ENCODE measurements around the gene SLC27A1.

The SLC27A1 gene

GRCh38 chr19:17470068-17470841 lies at the start of gene SLC27A1:
Gene SLC27A1 (plus strand): TSS chr19:17470524. CDS start chr19:17470541, 17 bp downstream.
- peak; percentile 81 for DNase-seq (ENCODE audit: low read depth)

DNA sequence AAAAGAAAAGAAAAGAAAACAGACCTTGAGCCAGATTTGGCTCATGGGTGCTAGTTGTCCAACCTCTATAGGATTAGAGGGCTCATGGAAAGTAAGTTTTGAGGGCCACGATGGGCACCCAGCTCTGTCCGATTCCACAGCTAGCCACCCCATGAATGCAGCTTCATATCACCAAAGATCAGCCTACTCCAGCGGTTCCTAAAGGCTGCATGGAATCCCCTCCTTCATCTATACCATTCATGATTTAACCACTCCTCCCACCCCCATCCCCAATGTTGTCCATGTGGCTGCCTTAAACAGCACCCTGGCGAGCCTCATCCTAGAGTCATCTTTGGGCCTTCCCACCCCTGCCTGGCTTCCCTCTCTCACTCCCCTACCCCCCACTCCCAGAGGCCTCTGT lies 48.4 kb upstream of the SLC27A1 start:
- no peak for DNase-seq (ENCODE audit: low read depth)

- no peak for DNase-seq (ENCODE audit: low read depth)
These were observed 46.7 kb upstream of the SLC27A1 start for GRCh38 chr19:17423429-17424208.

- no peak for DNase-seq (ENCODE audit: low read depth)
These were observed 45.5 kb upstream of the SLC27A1 start for GRCh38 chr19:17424743-17425365.

- DNase-seq (ENCODE audit: low read depth) = no peak
These were observed 40.6 kb upstream of the SLC27A1 start for GRCh38 chr19:17429641-17430113.

GRCh38 chr19:17431417-17431816 lies 38.9 kb upstream of the SLC27A1 start:
- DNase-seq (ENCODE audit: low read depth) = no peak

GRCh38 chr19:17435218-17435617 lies 35.1 kb upstream of the SLC27A1 start:
- DNase-seq (ENCODE audit: low read depth) = no peak

GRCh38 chr19:17436094-17436873 lies 34.0 kb upstream of the SLC27A1 start:
- no peak for DNase-seq (ENCODE audit: low read depth)

- DNase-seq (ENCODE audit: low read depth) = no peak
These were observed 33.5 kb upstream of the SLC27A1 start for GRCh38 chr19:17436874-17437267.

DNA sequence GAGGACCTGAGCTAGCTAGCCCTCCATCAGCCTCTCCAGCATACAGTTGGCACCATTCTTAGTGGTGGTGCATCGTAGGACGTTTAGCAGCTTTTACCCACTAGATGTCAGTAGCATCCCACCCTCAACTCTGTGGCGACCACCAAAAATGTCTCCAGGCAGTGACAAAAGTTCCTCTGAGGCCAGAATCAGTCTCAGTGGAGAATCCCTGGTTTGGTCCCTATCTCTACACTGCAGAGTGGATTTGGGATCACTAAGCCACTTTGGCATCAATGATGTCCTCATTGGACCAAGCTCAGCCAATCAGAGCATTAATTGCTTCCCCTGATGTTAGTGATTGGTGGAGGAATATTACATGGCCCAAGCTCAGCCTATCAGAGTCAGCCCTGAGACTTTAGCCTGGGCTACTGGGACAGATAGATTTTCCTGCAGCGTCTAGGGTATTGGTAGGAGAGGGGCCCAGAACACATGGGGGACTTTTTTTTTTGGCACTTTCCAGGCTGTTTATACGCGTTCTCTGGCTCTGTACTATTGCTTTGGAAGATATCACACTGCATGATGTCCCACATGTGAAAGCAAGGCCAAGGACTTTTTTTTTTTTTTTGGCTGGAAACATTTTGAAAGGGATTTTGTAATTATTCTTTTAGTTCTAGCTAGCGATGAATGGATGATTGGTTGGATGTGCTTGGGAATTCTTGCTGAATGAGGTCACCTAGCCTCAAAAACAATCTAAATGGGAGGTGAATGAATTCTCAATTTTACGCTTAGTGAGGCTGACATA lies 28.9 kb upstream of the SLC27A1 start:
- no peak for DNase-seq (ENCODE audit: low read depth)

- no peak for DNase-seq (ENCODE audit: low read depth)
These were observed 24.7 kb upstream of the SLC27A1 start for GRCh38 chr19:17445526-17446165.

- no peak for DNase-seq (ENCODE audit: low read depth)
These were observed 22.6 kb upstream of the SLC27A1 start for GRCh38 chr19:17447704-17448130.

DNA sequence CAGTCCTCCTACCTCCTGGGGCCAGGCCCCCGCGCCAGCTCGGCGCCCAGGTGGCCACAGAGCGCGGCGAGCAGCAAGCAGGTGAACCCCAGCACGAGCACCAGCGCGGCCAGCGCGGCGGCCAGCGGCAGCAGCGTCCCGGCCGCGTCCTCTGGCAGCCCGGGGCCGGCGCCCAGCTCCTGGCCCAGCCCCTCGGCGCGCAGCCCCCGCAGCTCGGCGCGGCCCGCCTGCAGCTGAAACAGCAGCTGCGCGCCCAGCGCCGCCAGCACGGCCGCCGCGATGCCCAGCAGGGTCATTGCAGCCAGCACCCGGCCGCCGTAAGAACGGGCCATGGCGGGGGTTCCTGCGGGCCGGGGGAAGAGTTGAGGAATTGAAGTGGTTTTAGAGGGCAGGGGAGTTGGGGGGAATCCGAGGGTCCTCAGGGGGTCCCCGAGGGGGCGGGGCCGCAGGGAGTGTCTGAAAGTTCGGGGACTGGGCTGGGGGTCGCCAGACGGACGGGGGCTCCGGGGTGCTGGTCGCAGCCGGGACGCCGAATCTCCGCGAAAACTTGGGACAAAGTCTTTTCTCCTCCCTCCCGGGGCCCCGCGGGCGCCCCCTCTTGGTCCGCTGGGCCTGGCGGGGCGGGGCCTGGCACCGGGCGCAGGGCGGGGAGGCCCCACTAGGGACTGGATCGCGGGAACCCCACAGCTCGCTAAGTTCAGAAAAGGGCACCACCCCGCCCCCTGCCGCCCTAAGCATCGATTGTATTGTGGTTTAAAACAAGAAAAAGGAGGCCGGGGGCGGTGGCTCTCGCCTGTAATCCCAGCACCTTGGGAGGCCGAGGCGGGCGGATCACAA lies 22.0 kb upstream of the SLC27A1 start, which contains the start of gene TMEM221:
TSS of gene TMEM221 (minus strand) at position 538 of the 837 bp plus-strand sequence. CDS start at position 332, 206 bp downstream.
- peak; percentile 21 for DNase-seq (ENCODE audit: low read depth)

DNA sequence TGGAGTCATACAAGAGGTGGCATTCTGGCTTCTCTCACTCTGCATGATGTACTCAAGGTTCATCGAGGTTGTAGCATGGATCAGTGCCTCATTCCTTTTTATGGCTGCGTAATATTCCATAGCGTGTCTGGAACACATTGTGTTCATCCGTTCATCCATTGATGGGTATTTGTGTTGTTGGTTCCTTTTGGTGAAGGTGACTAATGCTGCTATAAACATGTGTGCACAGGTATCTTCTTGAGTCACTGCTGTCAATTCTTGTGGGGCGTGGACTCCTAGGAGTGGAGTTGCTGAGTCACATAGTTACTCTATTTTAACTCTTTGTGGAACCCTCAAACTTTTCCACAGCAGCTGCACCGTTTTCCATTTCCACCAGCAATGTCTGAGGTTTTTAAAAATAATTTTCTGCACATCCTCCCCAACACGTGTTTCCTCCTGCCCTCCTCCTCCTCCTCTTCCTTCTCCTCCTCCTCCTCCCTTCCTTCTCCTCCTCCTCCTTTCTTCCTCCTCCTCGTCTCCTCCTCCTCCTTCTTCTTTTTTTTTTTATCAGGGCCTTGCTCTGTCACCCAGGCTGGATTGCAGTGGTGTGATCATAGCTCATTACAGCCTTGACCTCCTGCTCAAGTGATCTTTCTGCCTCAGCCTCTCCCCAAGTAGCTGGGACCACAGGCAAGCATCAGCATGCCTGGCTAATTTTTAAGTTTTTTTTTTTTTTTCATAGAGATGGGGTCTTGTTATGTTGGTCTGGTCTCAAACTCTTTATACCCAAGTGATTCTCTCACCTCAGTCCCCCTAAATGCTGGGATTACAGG lies 19.9 kb upstream of the SLC27A1 start:
- no peak for DNase-seq (ENCODE audit: low read depth)

DNA sequence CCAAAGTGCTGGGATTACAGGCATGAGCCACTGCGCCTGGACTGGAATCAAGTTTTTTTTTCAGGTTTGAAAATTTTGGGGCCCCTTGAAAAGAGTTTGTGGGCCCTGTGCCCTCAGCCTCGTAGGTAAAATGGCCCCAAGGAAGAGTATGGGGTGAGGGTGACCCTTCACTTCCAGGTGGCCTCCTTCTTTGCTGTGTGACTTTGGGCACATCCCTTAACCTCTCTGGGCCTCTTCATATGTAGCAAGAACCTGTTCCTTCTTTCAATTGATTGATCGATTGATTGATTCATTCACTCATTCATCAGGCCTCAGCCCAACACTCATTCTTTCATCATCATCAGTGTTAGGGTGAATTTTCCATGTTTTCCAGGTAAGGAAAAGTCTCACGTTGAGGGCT lies 18.5 kb upstream of the SLC27A1 start:
- no peak for DNase-seq (ENCODE audit: low read depth)

GRCh38 chr19:17454576-17455071 lies 15.7 kb upstream of the SLC27A1 start:
- DNase-seq (ENCODE audit: low read depth) = no peak

GRCh38 chr19:17455308-17456123 lies 14.8 kb upstream of the SLC27A1 start:
- DNase-seq (ENCODE audit: low read depth) = no peak

- no peak for DNase-seq (ENCODE audit: low read depth)
These were observed 14.2 kb upstream of the SLC27A1 start for GRCh38 chr19:17456127-17456526.
